HEK293T (cell line): Measurements from ENCODE around the gene PLA2G2E.

Source experiments
- BHLHE40 ChIP-seq: fragments of 450-650 bp; IDR thresholded peaks from 2 replicates; pipeline ENCODE4 v1.6.1; 2016; ENCODE audit warnings: mild to moderate bottlenecking, moderate library complexity, borderline replicate concordance
- ELF4 ChIP-seq: fragments of 450-650 bp; IDR thresholded peaks from 2 replicates; pipeline ENCODE4 v1.6.1; 2017; ENCODE audit warnings: antibody characterized with exemption
- FOXM1 ChIP-seq: fragments of 450-650 bp; IDR thresholded peaks from 2 replicates; pipeline ENCODE4 v1.6.1; 2017; ENCODE audit warnings: mild to moderate bottlenecking, borderline replicate concordance
- NFRKB ChIP-seq: fragments of 450-650 bp; IDR thresholded peaks from 2 replicates; pipeline ENCODE4 v1.6.1; 2016; ENCODE audit warnings: mild to moderate bottlenecking, moderate library complexity
- SP1 ChIP-seq: fragments of 450-650 bp; IDR thresholded peaks from 2 replicates; pipeline ENCODE4 v1.6.1; 2017
- SUZ12 ChIP-seq: fragments of 450-650 bp; IDR thresholded peaks from 2 replicates; pipeline ENCODE4 v1.6.1; 2016; ENCODE audit warnings: mild to moderate bottlenecking

DNA sequence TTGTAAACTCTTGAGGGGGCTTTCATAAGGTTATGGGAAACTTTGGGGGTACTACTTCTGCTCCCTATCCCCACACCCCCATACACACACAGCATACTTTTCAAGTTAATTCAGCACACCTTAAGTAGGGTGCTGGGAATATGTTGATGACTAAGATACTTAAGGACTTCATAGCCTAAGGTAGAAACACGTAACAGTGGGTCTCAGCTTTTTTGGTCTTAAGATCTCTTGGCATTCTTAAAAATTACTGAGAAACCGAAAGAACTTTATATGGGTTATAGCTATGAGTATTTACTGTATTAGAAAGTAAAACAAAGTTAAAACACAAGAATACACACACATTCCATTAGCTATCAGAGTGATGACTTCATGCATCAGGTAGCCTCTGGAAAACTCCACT is 39.1 kb downstream of the PLA2G2E start:
- no peak for TF ChIP-seq SUZ12
- TF ChIP-seq SP1 = no peak
- no peak for TF ChIP-seq FOXM1
- no peak for TF ChIP-seq NFRKB
- TF ChIP-seq BHLHE40 = no peak
- TF ChIP-seq ELF4 = no peak
